ENCODE results near the gene YEATS2. TPM values are rescaled to one million over a fixed set of nuclear protein-coding genes. Genes with fewer than 3 reads are reported as not detected.

Gene YEATS2
- total and polyA plus RNA-seq, 4 experiments from 2014 or later: 1.6 to 26.9 (median 16.6) TPM

DNA sequence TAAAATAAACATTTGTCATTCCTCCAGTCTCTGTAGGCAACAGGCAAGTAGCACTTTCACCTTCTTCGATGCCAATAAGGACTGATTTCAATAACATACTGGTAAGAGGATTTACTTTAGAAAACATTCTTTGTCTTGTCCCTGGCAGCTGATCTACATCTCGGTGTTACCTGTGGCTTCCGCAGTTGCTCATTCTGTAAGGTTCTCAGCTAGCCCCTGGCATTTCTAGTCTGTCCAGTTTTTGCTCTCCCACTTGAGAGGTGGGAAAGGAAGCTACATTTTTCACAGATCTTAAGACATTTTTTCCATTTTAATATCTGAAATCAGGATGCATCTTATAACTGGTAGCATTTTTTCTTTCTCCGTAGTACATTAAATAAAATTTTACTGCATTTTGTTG lies 147.5 kb downstream of the YEATS2 start:
- no peaks in the 10 kb centered on the region for H3K27me3 ChIP-seq (ENCODE audit: insufficient read depth, low read length)
- no peak overlapping the region for H3K27ac ChIP-seq (ENCODE audit: low read depth, low read length)
- Mint-ChIP-seq H3K4me1 (no peaks in the 10 kb centered on the region), H3K9me3 (no peaks in the 10 kb centered on the region), H3K4me3 (no peak overlapping the region), H3K27me3 (no peaks in the 10 kb centered on the region), H3K36me3 (peaks cover 30 to 56% of the 10 kb centered on the region in 2 donors), H3K27ac (peak overlapping the region in 3 of 7 donors; percentile 17 to 61 (median 43))
- no peak overlapping the region for H3K4me3 ChIP-seq (ENCODE audit: low read length in 2 of 2)
- peaks cover 40% of the 10 kb centered on the region for H3K36me3 ChIP-seq (ENCODE audit: insufficient read depth, low read length)
- DNase-seq: no peak
- POLR2A ChIA-PET (ENCODE audit: partially characterized antibody): no interaction called here
- intact Hi-C loops (cut with micrococcal nuclease): no loop called here
- CTCF ChIA-PET (ENCODE audit: partially characterized antibody): no interaction called here
- no peaks in the 10 kb centered on the region for H3K9me3 ChIP-seq (ENCODE audit: control insufficient read depth in 1 of 2, low read length in 2 of 2)
- no peaks in the 10 kb centered on the region for H3K4me1 ChIP-seq (ENCODE audit: insufficient read depth, low read length)

DNA sequence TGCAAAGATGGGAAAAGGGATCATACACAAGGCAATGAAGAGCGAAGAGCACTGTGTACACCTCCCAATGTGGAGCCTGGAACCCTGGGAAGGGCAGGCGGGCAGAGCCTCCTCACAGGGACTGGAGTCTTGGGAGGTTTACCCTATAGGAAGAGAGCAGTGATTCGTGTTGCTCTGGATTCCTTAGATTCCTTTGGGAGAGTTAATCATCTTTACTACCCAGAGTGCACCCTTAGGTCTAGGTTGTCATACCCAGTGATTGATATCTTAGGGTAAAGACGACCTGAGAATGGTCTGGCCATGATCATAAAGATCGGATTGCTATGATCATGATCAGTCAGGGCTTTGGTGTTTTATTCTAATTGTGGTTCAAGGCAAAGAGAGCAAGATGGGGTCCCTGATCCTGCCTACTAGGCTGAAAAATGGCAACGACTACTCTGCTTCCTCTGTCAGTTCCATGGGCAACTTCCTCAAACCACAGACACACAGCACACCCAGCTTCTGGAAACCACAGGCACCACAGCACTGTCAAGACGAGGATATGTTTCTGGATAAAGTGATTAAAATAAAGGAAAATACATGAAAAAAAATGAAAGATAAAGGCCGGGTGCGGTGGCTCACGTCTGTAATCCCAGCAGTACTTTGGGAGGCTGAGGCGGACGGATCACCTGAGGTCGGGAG lies 148.2 kb downstream of the YEATS2 start:
- intact Hi-C loops (cut with micrococcal nuclease): no loop called here
- Mint-ChIP-seq H3K27ac (peak overlapping the region in 3 of 7 donors; percentile 17 to 43 (median 22)), H3K9me3 (no peaks in the 10 kb centered on the region), H3K27me3 (no peaks in the 10 kb centered on the region), H3K4me1 (peaks cover 0 to 1% (median 0%) of the 10 kb centered on the region in 4 donors), H3K36me3 (peaks cover 35 to 59% of the 10 kb centered on the region in 2 donors), H3K4me3 (no peak overlapping the region)
- Histone ChIP-seq H3K4me1 (ENCODE audit: insufficient read depth, low read length) (no peaks in the 10 kb centered on the region), H3K4me3 (ENCODE audit: low read length in 2 of 2) (no peak overlapping the region), H3K9me3 (ENCODE audit: control insufficient read depth in 1 of 2, low read length in 2 of 2) (no peaks in the 10 kb centered on the region), H3K27ac (ENCODE audit: low read depth, low read length) (no peak overlapping the region), H3K36me3 (ENCODE audit: insufficient read depth, low read length) (peaks cover 37% of the 10 kb centered on the region), H3K27me3 (ENCODE audit: insufficient read depth, low read length) (no peaks in the 10 kb centered on the region)
- CTCF ChIA-PET (ENCODE audit: partially characterized antibody): no interaction called here
- POLR2A ChIA-PET (ENCODE audit: partially characterized antibody): no interaction called here
- no peak for DNase-seq

DNA sequence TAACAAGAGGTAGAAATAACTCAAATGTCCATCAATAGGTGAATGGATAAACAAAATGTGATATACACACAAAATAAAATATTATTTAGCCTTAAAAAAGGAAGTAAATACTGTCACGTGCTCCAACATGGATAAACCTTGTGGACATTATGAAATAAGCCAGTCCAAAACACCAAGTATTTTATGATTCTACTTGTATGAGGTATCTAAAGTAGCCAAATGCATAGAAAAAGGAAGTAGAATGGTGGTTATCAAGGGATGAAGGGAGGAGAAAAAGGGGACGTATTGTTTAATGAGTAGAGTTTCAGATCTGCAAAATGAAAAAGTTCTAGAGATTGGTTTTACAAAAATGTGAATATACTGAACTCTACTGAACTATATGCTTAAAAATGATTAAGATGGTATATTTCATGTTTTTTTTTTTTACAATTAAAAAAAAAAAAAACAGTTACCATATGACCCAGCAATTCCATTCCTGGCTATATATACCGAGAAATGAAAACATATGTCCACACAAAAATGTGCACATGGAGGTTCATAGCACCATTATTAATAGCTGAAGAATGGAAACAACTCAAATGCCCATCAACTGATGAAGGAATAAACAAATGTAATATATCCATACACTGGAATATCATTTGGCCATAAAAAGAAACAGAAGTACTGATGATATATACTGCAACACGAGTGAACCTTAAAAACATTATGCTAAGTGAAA lies 156.9 kb downstream of the YEATS2 start:
- no peak overlapping the region for H3K27ac Mint-ChIP-seq
- no peaks in the 10 kb centered on the region for H3K9me3 Mint-ChIP-seq
- ChIA-PET CTCF (ENCODE audit: partially characterized antibody) (no interaction called here), POLR2A (ENCODE audit: partially characterized antibody) (no interaction called here)
- no peaks in the 10 kb centered on the region for H3K27me3 Mint-ChIP-seq
- Histone ChIP-seq H3K27me3 (ENCODE audit: insufficient read depth, low read length) (no peaks in the 10 kb centered on the region), H3K9me3 (ENCODE audit: control insufficient read depth in 1 of 2, low read length in 2 of 2) (no peaks in the 10 kb centered on the region), H3K36me3 (ENCODE audit: insufficient read depth, low read length) (peaks cover 8% of the 10 kb centered on the region), H3K4me3 (ENCODE audit: low read length in 2 of 2) (no peak overlapping the region), H3K4me1 (ENCODE audit: insufficient read depth, low read length) (no peaks in the 10 kb centered on the region), H3K27ac (ENCODE audit: low read depth, low read length) (no peak overlapping the region)
- intact Hi-C loops (cut with micrococcal nuclease): no loop called here
- peaks cover 63 to 64% of the 10 kb centered on the region in 2 donors for H3K36me3 Mint-ChIP-seq
- no peak for DNase-seq
- no peak overlapping the region for H3K4me3 Mint-ChIP-seq
- peaks cover 3 to 7% (median 5%) of the 10 kb centered on the region in 4 donors for H3K4me1 Mint-ChIP-seq

DNA sequence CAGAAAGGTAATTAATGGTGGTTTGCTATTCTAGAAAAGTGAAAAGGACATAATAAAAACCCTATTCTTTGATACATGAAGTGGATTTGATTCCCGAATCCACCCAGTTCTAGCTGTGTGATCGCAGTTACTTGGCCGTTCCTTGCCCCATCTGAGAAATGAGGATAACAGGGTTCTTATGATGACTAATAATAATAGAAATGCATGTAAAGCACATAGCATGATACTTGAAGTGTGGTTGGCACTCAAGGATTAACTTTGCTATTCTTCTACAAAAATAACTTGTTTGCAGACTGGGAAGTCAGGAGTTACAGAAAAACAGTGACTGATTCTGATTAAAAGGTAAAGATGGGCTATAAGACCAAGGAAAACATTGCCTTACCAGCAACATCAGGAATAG lies 160.3 kb downstream of the YEATS2 start:
- H3K36me3 Mint-ChIP-seq: peaks cover 66 to 71% of the 10 kb centered on the region in 2 donors
- H3K4me1 ChIP-seq (ENCODE audit: insufficient read depth, low read length): no peaks in the 10 kb centered on the region
- no peak overlapping the region for H3K4me3 ChIP-seq (ENCODE audit: low read length in 2 of 2)
- H3K4me1 Mint-ChIP-seq: peaks cover 3 to 7% (median 3%) of the 10 kb centered on the region in 4 donors
- CTCF ChIA-PET (ENCODE audit: partially characterized antibody): no interaction called here
- no peaks in the 10 kb centered on the region for H3K9me3 Mint-ChIP-seq
- no peak overlapping the region for H3K27ac ChIP-seq (ENCODE audit: low read depth, low read length)
- intact Hi-C loops (cut with micrococcal nuclease): no loop called here
- POLR2A ChIA-PET (ENCODE audit: partially characterized antibody): no interaction called here
- H3K4me3 Mint-ChIP-seq: no peak overlapping the region
- H3K36me3 ChIP-seq (ENCODE audit: insufficient read depth, low read length): peaks cover 29% of the 10 kb centered on the region
- peak overlapping the region in 4 of 7 donors; percentile 15 to 83 (median 32) for H3K27ac Mint-ChIP-seq
- H3K27me3 Mint-ChIP-seq: no peaks in the 10 kb centered on the region
- H3K27me3 ChIP-seq (ENCODE audit: insufficient read depth, low read length): no peaks in the 10 kb centered on the region
- no peak for DNase-seq
- H3K9me3 ChIP-seq (ENCODE audit: control insufficient read depth in 1 of 2, low read length in 2 of 2): no peaks in the 10 kb centered on the region

Other genes with a start within 250 kb of the YEATS2 start
- 10 to 100 TPM; 55.9 to 56.1 TPM for gene KLHL6, start 142.1 kb upstream of the YEATS2 start, total RNA-seq
- 10 to 100 TPM in 1 of 2 donors, 1 to 10 TPM in 1; 8.4 to 23.1 TPM for gene KLHL6, start 142.1 kb upstream of the YEATS2 start, polyA plus RNA-seq
- gene KLHL24, start 62.2 kb upstream of the YEATS2 start, total RNA-seq: 100 to 1,000 TPM; 107 to 108 TPM
- gene KLHL24, start 62.2 kb upstream of the YEATS2 start, polyA plus RNA-seq: 10 to 100 TPM; 38.9 to 43.4 TPM
- gene MAP6D1, start 127.8 kb downstream of the YEATS2 start, total RNA-seq: 1 to 10 TPM; 1.0 to 3.1 TPM
- gene MAP6D1, start 127.8 kb downstream of the YEATS2 start, polyA plus RNA-seq: under 1 TPM in 1 of 2 donors, not detected in 1; 0.31 TPM
- 10 to 100 TPM; 46.9 to 50.2 TPM for gene PARL, start 187.1 kb downstream of the YEATS2 start, total RNA-seq
- 100 to 1,000 TPM; 100 to 168 TPM for gene PARL, start 187.1 kb downstream of the YEATS2 start, polyA plus RNA-seq